ENCODE results near the gene RBM5. TPM values are rescaled to one million over a fixed set of nuclear protein-coding genes. Genes with fewer than 3 reads are reported as not detected.
A peak's percentile ranks its signal among the peaks of the same experiment; 100 is the strongest.

Gene RBM5
- total RNA-seq, 3 donors from 2014 or later = 128 to 183 (median 158) TPM

- DNase-seq (peak in 1 of 3 donors; percentile 5), ATAC-seq (no peak)
- H3K36me3 ChIP-seq (ENCODE audit: low read depth) = no peaks in the 10 kb centered on the region
- intact Hi-C loops (cut with DNase I, micrococcal nuclease) = no loop called here
- TF ChIP-seq CTCF (IDR thresholded peaks at IDR 0.05) = no peak
- H3K4me1 ChIP-seq (ENCODE audit: low read depth) = no peaks in the 10 kb centered on the region
- no peaks in the 10 kb centered on the region for H3K9me3 ChIP-seq
- H3K4me3 ChIP-seq = no peak overlapping the region
Measured at GRCh38 chr3:50128001-50128400, 39.3 kb downstream of the RBM5 start.

GRCh38 chr3:50130436-50130835, 41.7 kb downstream of the RBM5 start:
- ATAC-seq = no peak
- DNase-seq = no peak
- no peaks in the 10 kb centered on the region for H3K36me3 ChIP-seq (ENCODE audit: low read depth)
- no peaks in the 10 kb centered on the region for H3K9me3 ChIP-seq
- no peaks in the 10 kb centered on the region for H3K4me1 ChIP-seq (ENCODE audit: low read depth)
- TF ChIP-seq CTCF (IDR thresholded peaks at IDR 0.05) = no peak
- no peak overlapping the region for H3K4me3 ChIP-seq
- intact Hi-C loops (cut with DNase I, micrococcal nuclease) = no loop called here

GRCh38 chr3:50132421-50133282, 43.9 kb downstream of the RBM5 start:
- H3K36me3 ChIP-seq (ENCODE audit: low read depth) = no peaks in the 10 kb centered on the region
- no peaks in the 10 kb centered on the region for H3K4me1 ChIP-seq (ENCODE audit: low read depth)
- DNase-seq = peak in 1 of 3 donors; percentile 30
- TF ChIP-seq CTCF (IDR thresholded peaks at IDR 0.05) = no peak
- H3K4me3 ChIP-seq = no peak overlapping the region
- intact Hi-C loops (cut with DNase I, micrococcal nuclease) = no loop called here
- no peaks in the 10 kb centered on the region for H3K9me3 ChIP-seq
- ATAC-seq = no peak

- no peaks in the 10 kb centered on the region for H3K9me3 ChIP-seq
- DNase-seq = no peak
- intact Hi-C loops (cut with DNase I, micrococcal nuclease) = no loop called here
- no peaks in the 10 kb centered on the region for H3K4me1 ChIP-seq (ENCODE audit: low read depth)
- no peak for ATAC-seq
- H3K36me3 ChIP-seq (ENCODE audit: low read depth) = no peaks in the 10 kb centered on the region
- no peak for TF ChIP-seq CTCF (IDR thresholded peaks at IDR 0.05)
- no peak overlapping the region for H3K4me3 ChIP-seq
Measured at GRCh38 chr3:50133283-50133615, 44.5 kb downstream of the RBM5 start.

GRCh38 chr3:50134367-50134766, 45.6 kb downstream of the RBM5 start:
- DNase-seq = no peak
- no peak for TF ChIP-seq CTCF (IDR thresholded peaks at IDR 0.05)
- Histone ChIP-seq H3K4me3 (no peak overlapping the region), H3K4me1 (ENCODE audit: low read depth) (no peaks in the 10 kb centered on the region), H3K36me3 (ENCODE audit: low read depth) (no peaks in the 10 kb centered on the region), H3K9me3 (no peaks in the 10 kb centered on the region)
- ATAC-seq = no peak
- intact Hi-C loops (cut with DNase I, micrococcal nuclease) = no loop called here
